ENCODE results near the gene SORCS1.

SORCS1 gene

DNA sequence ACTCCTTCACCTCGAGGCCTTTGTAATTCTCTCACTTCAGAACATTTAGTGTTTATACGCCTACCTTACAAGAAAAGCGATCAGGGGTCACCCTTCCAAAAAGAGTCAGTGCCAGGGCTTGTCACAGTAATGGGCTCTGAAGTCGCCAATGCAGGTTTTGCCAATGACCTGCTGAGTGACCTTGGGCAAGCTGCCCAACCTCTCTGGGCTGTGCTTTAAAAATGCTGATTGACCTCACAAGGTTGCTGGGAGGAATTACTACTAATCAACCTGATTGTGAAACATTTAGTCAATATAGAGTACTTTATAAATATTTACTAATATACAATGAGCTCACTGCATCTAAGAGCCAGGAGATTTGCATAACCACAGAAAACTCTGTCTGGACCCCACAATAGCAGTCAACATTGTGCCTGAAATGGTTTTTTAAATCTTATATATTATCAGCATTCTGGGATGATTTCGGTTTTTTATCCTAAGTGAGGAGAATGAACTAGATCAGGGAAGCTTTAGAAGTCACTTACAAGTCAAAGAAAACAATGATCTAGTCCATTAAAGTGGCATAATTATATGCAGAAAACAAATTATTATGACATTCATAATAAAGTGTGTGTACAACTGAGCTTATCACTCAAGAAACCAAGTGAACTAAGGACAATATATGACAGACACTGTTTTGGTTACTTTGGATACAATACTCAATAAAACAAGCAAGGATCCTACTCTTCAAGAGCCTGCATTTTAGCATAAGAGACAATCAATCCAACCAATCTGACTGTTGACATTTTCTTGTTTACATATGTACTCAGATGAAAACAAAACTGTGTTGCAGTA, 290.5 kb downstream of the SORCS1 start:
- no peak for FAIRE-seq

DNA sequence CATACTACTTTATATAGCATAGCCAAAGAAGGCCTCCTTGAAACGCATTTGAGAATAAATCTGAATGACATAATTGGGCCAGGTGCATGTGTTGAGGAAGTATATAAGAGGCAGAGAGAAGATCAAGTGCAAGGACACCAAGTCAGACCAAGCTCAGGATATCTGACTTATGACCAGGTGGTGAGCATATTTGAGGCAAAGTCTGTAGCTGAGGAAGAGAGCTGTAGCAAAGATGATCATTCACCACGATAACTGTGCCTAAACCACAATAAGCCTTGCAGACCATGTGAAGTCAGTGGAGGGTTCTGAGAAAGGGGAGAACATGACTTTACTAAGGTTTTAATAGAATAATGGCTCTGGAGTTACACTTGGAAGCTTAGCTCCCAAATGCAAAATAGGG, 292.3 kb downstream of the SORCS1 start:
- no peak for FAIRE-seq

DNA sequence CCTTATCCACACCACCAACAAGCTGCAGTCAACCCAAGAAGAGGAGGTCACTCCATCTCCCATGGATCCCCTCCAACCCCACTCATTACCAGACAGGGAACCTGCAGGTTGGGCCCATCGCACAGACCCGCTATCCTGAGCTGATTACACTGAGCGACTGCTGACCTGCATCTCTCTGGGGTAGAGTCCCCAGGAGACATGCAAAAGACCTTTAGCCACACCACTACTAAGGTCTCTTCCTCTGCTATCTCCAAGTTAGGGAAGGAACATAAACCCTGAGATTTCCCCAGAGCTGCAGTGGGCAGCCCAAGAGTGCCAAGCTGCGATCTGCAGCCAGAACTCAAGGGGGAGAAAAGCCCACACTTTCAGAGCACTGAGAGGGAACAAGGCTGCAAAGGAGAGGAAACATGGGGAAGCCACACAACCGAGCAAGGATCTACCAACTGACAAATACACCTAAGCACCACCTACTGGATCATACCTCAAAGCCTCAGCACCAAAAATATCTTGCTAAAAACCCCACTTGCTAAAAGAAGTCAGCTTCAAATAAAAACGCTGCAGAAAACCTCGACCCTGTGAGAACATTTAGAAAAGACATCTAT, 298.2 kb downstream of the SORCS1 start:
- FAIRE-seq = no peak

DNA sequence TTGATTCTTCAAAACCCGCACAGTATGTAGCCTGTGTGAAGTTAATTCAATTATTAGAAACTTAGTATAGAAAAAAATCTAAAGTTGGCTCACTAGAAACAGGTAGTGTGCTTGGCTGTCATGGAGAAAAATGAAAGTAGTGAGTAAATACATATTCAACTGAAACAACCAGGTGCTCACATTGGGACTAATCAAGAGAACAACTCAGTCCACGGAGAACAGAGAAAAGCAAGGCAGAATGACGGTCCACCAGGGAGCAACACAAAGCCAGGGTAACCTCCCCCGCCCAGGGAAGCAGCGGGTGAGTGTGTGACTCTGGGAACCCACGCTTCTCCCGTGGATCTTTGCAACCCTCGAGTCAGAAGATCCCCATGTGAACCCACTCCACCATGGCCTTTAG, 300.5 kb downstream of the SORCS1 start:
- FAIRE-seq = no peak

DNA sequence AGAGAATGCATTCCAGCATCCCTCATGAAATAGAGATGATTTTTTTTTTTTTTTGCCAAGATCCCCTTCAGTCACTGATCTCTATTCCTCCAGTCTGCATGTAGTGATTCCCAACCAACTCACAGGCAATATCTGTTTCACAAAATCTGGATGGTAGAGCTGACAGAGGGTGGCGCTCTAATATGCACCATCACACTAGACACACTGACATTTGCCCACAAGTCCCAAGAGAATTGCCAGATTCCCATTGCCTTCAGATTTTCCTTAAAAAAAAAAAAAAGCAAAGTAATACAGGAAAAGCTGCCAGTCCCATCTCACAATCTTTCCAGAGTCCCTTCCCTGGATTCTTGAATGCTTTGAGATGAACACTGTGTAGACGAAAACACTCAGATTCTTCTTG, 301.0 kb downstream of the SORCS1 start:
- FAIRE-seq = no peak

DNA sequence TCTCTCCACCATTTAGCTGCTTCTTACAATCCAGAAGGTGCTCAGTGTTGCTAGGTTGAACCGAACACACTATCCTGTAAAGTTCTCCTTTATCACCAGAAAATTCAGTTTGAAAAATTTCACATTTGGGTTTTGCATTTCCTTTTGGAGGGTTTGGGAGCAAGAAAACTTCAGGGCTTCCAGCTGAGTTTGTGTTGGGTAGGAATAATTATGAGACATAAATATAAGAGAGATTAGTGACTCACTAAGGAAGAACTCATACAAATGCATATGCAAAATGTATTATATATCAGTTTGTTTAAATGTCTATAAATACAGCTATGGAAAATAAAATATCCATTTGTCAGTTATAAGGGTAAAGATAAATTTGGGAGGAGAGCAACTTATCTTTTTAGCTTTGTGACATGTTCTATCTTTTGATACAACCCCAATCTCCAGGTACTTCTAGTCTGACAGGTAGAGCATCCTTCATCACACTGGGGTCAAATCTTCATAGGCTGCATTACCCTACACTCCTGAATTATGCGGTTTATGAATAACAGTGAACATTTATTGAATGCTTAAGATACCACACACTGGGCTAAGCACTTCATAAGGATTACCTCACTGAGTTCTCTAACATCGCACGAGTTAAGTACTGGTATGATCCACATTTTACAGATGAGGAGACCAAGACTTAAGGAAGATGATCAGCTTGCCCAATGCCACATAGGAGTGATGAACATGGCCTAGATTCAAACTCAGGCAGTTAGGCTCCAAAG, 304.4 kb downstream of the SORCS1 start:
- no peak for FAIRE-seq

DNA sequence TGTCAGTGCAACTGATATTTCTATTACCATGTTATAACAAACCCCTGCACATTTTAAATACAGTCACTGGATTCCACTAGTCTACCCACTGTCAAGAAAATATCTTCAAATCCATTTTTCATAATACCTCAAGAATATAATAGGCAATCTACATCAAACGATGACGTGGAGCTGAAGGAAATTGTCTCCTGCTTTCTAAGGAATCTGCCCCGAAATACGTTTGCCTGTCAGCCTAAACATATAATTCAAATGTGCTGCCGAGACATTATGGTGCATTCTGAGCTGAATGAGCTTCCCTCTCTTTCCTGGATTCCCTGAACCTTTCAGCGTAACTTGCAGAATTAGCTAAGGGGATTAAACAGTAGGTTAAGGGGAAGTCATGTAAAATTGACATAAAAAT, 306.8 kb downstream of the SORCS1 start:
- no peak for FAIRE-seq

DNA sequence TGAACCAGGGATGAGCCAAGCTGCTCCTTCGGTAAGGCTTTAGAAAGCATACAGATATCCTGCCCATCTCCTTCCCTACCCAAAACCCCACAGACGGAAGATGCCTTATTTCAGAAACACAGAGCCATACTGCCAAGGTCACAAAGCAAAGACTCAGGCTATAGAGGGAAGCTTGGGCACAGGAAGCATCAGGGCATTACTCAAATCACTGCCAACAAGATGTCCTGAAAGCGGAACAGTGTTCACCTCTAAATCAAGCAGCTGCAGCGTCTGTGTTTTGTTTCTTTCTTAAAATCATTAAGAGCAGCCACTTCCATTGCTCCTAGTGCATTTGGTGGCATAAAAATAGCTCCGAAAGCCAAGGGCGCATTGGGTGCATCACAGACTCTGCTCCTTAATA, 307.3 kb downstream of the SORCS1 start:
- FAIRE-seq = no peak

DNA sequence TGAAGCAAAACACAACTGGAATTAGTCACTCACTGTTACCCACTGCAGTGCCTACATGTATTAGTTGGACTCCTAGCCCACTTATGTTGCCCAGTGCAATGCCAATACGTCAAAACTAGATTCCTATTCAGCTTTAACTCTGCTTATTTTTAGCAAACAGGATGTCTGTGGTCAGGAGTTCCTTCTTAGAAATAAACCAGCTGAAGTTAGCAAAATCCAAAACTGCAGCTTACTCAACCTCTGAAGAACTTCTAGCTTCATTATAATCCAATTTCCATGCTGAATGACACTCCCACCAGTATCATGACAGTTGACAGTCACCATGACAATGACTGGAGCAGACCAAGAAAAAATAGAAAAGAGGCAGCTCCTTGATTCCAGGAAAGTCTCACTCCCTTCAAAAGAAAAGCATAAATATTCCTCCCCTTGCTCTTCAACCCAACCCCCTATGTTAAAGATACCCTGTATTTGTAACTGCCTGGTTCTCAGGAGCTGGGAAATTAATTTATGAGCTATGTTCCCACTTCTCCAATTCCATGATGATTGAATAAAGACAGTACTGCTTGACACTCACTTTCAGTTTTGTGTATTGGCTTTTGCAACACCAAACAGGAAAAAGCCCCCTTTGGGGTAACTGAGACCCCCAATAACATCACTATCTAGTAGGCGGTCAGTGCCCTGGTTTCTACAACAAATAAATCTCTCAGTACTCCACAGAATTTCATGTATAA, 327.4 kb downstream of the SORCS1 start:
- no peak for FAIRE-seq

DNA sequence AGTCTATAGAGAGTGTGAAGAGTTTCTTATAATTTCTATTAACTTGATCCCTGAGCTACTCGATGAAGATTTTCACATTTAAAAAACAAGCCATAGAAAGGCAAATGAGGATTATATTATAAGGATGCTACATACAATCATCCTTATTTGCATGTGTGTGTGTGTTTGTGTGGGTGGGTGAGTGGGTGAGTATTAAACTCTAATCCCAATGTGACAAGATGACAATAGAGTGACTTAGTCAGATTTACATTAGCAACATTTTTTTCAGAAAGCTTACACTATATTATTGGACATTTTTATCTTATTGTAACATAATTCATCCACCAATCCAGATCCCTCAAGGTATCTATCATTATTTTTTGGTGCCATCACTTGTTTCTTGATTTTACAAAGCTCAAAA, 331.7 kb downstream of the SORCS1 start:
- FAIRE-seq = no peak

DNA sequence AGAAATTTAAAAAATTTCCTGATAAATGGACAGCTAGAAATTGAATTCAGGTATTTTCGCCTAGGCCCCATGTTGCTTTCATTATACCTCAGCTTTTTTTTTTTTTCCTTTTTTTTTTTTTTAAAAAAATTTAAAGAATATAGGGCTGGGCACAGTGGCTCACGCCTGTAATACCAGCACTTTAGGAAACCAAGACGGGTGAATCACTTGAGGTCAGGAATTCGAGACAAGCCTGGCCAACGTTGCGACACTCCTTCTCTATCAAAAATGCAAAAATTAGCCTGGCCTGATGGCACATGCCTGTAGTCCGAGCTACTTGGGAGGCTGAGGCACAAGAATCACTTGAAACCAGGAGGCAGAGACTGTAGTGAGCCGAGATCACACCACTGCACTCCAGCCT, 334.0 kb downstream of the SORCS1 start:
- FAIRE-seq = no peak

DNA sequence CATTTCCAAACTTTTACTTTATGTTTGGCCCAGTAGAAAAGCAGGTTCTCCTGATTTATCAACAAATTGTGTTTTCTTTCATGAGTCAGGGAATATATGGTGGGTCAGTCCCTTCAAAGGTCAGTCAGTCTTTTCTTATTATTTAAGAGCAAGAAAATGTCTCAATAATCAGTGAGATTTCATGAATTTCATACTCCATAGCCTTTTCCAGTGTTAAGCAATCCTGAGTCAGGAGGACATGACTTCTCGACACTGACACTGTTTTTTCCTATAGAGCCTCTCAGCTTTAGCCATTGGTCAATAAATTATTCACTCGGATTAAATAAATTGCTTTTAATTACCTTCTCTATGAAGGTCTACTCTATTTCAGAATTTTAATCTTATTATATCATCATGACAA, 334.5 kb downstream of the SORCS1 start:
- no peak for FAIRE-seq

DNA sequence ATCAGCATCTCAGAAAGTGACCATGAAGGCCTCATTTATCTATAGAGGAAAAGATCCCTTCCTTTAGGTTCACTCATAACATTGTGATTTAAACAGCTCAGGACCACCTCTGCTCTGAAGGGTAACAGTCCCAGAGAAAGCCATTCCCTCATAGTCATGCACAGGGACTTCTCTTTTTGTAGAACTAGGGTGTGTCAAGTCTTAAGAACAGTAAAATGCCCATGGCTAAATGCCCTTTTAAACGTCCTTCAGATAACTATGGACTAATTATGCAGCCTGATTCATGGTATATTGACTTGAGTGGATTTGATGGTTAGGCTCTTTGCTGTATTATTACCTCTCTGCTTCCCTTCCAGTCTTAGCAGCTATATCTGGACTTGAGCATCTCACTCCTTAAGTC, 337.8 kb downstream of the SORCS1 start:
- FAIRE-seq = no peak

DNA sequence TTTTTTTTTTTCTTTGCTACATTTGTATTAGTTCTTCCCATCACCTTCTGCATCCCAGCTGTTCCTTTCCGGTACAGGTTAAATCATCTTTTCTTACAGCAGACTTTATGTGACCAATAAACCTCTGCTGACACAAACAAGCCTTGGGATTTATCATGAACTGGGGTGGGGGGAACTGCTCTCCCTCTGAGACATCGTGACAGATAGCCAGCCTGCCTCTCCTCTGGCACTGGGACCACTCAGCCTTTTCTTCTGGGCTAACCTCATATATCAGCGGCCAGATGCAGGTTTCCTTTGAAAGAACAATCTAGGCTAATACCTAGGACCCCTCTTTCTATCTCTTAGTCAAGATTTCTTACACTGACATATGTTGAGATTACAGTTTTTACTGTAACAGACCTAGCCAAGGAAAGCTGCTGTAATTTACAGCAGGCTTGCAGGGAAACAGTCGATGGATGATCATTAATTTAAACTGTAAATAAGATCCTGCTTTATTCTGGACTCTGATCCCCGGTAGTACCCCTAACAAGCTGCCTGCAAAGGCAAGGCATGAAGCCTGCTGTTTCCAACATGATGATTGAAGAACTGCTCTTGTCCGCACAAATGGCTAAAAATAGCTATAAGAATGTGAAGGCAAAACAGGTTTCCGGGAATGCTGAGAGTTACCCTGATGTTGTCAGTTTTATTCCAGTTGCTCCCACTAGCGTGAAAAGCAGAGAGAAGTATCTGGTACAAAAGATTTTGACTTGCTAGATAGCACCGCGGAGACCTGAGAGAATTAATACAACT, 338.7 kb downstream of the SORCS1 start:
- FAIRE-seq = no peak

DNA sequence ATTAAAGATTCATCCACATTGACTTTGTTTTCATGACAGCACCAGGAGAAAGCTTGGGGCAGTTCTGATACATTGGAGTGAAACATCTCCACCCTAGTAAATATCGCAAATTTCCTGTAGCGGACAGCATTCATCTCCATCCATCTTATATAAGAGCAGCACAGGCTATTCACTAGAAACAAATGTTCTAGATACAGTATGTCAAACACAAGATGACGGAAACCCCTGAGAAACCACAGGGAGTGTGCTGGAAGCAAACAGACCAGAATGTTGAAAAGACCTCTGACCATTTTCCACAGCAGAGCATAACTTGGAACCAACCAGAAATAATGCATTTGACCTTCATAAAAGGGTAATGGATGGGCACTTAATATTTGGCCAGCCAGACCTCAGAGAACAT, 343.9 kb downstream of the SORCS1 start:
- FAIRE-seq = no peak

DNA sequence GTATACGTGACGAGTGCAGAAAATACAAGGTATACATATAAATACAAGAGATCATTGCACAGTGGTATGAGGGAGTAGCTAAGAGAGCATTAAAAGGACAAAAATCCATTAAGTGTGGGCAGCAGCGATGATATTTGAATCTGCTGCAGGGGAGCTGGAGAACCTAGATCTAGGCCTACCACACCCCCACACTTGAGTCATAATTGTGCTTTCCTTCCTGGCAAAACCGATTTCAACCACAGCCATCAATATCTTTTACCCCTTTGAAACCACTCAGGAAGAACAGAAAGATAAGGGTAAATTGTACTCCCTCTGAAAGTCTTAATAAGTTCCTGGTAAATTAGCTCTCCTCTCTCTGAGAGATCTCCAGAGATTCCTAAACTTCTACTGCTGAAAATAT, 345.0 kb downstream of the SORCS1 start:
- no peak for FAIRE-seq

DNA sequence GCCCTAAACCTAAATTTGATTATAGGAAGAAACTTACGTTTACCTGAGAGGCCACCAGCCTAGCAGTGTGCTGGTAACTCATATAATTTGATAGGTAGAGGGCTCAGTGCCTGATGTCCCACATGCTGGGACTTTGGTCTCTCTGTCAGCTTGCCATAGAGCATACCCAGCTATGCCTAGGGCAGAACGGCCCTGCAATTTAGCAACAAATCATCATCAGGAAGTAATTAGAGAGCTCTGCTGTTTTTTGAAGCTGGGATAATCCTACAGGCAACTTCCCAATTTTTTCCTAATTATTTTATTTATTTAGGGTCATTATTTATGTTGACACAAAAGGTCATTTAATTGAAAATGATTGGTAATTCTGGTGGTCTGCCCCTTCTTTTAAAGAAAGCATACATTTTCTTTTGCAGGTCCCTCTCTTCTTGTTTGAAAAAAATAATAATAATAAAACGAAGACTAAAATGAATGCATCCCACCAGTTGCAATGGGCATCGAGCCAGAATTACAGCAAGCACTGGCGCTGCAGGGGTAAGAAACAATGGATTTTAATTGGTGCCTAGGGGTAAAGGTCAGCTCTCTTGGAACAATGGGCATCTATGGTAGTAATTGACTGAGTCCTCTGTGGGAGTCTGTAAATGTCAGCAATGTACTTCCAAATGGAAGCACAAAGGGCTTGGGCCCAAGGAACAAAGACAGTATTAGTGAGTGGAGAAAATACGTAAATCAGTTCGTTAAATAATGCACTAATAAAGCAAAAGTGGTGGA, 348.0 kb downstream of the SORCS1 start:
- no peak for FAIRE-seq

DNA sequence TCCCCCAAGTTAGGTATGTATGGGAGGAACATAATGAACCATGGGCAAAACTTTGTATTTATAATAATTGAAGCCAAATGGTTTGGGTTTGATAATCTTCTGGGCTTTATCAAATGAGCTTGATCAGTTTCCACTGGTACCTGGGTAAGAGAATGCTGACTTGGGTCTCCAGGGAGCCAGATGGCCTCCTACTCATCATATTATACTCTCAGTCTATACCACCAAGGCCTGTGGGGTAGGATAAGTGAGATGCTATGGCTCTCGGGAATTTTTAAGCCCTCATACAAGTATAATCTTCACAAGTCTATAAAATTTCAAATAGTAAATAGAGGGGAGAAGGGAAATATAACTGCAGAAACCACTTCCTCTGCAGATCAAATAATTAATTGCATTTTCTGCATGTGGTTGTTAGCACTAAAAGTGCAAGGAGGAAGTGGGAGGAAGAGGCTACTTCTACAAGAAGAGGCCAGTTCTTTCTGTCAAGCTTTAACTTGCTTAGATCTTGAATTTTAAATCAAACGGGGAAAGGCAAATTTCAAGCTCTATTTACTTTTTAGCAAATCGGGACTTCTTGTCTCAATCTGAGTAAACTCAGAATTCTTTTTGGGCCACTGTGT, 349.0 kb downstream of the SORCS1 start:
- FAIRE-seq = no peak

DNA sequence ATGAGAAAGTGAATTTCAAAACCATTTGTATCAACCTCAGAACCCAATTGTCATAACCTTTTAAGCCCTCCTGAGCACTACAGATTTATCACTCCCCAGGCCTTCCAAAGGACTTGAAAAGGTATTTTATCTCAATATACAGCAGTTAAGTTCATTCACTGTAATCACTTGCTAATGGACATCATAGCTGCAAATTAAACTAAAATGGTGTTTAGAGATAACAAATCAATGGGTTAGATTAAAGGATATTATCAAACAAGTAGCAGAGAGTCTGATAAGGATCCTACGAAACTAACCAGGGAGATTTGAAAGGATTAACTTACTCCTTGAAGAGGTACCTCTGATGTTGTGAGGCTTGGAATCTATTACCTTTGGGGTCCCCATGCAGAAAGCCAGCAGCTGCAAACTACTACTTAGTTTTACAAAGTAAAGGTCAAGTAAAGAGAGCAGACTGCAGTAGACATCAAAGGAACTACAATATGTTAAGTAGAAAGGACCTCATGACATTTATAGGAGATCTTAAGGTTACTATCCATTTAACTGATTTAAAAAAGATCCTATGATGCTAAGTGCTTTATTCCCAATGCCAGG, 359.4 kb downstream of the SORCS1 start:
- no peak for FAIRE-seq

DNA sequence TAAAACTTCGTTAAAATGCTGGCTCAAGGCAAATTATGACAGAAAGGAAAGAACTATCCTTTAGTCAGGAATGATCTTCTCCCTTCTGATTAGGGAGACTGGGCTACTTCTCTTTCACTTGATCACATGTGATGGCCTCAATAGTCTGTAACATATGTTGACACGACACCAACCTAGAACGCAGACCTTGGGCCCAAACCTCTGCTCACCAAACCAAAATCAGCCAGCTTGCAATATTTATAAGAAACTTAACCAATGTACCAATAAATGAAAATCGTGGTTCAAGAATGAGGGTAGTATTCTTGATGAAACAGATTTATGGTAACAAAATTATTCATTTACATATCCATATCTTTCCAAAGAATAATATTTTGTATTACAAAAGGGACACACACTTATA, 361.6 kb downstream of the SORCS1 start:
- no peak for FAIRE-seq

DNA sequence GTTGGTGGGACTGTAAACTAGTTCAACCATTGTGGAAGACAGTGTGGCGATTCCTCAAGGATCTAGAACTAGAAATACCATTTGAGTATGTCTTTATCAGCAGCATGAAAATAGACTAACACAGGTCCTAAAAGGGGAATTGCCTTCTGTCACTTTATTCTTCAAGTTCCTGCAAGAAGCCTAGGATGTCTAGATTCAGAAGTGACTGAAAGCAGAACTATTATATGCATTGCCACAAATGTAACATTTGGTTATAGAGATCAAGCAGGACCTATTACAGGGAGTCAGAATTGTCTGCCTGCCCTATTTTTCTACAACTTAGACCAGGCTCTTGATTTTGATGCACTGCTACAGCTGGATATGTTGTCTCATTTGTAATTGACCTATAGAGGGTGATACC, 364.7 kb downstream of the SORCS1 start:
- FAIRE-seq = no peak
